HUES6 (cell line): ENCODE results near the gene MSI2.

Experiments used
- H3K27ac ChIP-seq: 2 replicates; pipeline ENCODE4 v1.7.0; 2013; ENCODE audit warnings: low read depth, mild to moderate bottlenecking, low read length, inconsistent platforms
- H3K27me3 ChIP-seq: 2 replicates; pipeline ENCODE4 v1.6.1; 2013; ENCODE audit warnings: low read length; ENCODE audit not compliant: control insufficient read depth, insufficient read depth
- H3K36me3 ChIP-seq: 2 replicates; pipeline ENCODE4 v1.6.1; 2013; ENCODE audit warnings: low read length; ENCODE audit not compliant: control insufficient read depth, insufficient read depth
- H3K4me1 ChIP-seq: 2 replicates; pipeline ENCODE4 v1.6.1; 2013; ENCODE audit warnings: low read length; ENCODE audit not compliant: control insufficient read depth, insufficient read depth
- H3K4me3 ChIP-seq: 2 replicates; pipeline ENCODE4 v1.5.1; 2013; ENCODE audit warnings: low read depth, low read length
- H3K9ac ChIP-seq: one replicate; pipeline ENCODE4 v1.6.1; 2013; ENCODE audit warnings: mild to moderate bottlenecking, low read length
- H3K9me3 ChIP-seq: 2 replicates; pipeline ENCODE4 v1.6.1; 2013; ENCODE audit warnings: low read depth, low read length; ENCODE audit not compliant: control insufficient read depth, insufficient read depth

The MSI2 gene

GRCh38 chr17:57653279-57653678, 397.0 kb downstream of the MSI2 start:
- Histone ChIP-seq H3K9me3 (no peaks in the 10 kb centered on the region), H3K4me1 (peaks cover 40% of the 10 kb centered on the region), H3K27me3 (no peaks in the 10 kb centered on the region), H3K36me3 (0 out of 2 replicates have a peak, but pooled peaks cover 5% of the 10 kb centered on the region), H3K4me3 (no peak overlapping the region), H3K27ac (no peak overlapping the region), H3K9ac (no peak overlapping the region)

- Histone ChIP-seq H3K4me1 (peaks cover 31% of the 10 kb centered on the region), H3K4me3 (no peak overlapping the region), H3K36me3 (0 out of 2 replicates have a peak, but pooled peaks cover 5% of the 10 kb centered on the region), H3K9ac (no peak overlapping the region), H3K27ac (no peak overlapping the region), H3K27me3 (no peaks in the 10 kb centered on the region), H3K9me3 (no peaks in the 10 kb centered on the region)
Observed at GRCh38 chr17:57654040-57654775, 397.9 kb downstream of the MSI2 start.

- Histone ChIP-seq H3K36me3 (0 out of 2 replicates have a peak, but pooled peaks cover 5% of the 10 kb centered on the region), H3K27ac (no peak overlapping the region), H3K9ac (no peak overlapping the region), H3K27me3 (no peaks in the 10 kb centered on the region), H3K9me3 (no peaks in the 10 kb centered on the region), H3K4me1 (peaks cover 23% of the 10 kb centered on the region), H3K4me3 (no peak overlapping the region)
Observed at GRCh38 chr17:57655553-57655952, 399.2 kb downstream of the MSI2 start.

- no peaks in the 10 kb centered on the region for H3K9me3 ChIP-seq
- no peaks in the 10 kb centered on the region for H3K27me3 ChIP-seq
- peaks cover 17% of the 10 kb centered on the region for H3K4me1 ChIP-seq
- 0 out of 2 replicates have a peak, but pooled peaks cover 5% of the 10 kb centered on the region for H3K36me3 ChIP-seq
- H3K4me3 ChIP-seq = no peak overlapping the region
- H3K9ac ChIP-seq = no peak overlapping the region
- H3K27ac ChIP-seq = no peak overlapping the region
Observed at GRCh38 chr17:57657211-57657610, 400.9 kb downstream of the MSI2 start.

GRCh38 chr17:57662041-57662440, 405.7 kb downstream of the MSI2 start:
- Histone ChIP-seq H3K9me3 (no peaks in the 10 kb centered on the region), H3K27me3 (no peaks in the 10 kb centered on the region), H3K36me3 (0 out of 2 replicates have a peak, but pooled peaks cover 5% of the 10 kb centered on the region), H3K9ac (no peak overlapping the region), H3K4me3 (peak overlapping the region; percentile 52; the same call in 1 of the 2 replicates), H3K4me1 (peaks cover 51% of the 10 kb centered on the region), H3K27ac (no peak overlapping the region)

- no peaks in the 10 kb centered on the region for H3K9me3 ChIP-seq
- 0 out of 2 replicates have a peak, but pooled peaks cover 4% of the 10 kb centered on the region for H3K36me3 ChIP-seq
- peaks cover 51% of the 10 kb centered on the region for H3K4me1 ChIP-seq
- H3K4me3 ChIP-seq = peak overlapping the region; percentile 52
- H3K27ac ChIP-seq = peak overlapping the region; percentile 61; the same call in 1 of the 2 replicates
- H3K27me3 ChIP-seq = no peaks in the 10 kb centered on the region
- H3K9ac ChIP-seq = peak overlapping the region; percentile 28
Observed at GRCh38 chr17:57662644-57663308, 406.5 kb downstream of the MSI2 start.

- no peaks in the 10 kb centered on the region for H3K9me3 ChIP-seq
- H3K27ac ChIP-seq = peak overlapping the region; percentile 61; the same call in 1 of the 2 replicates
- no peaks in the 10 kb centered on the region for H3K36me3 ChIP-seq
- H3K4me3 ChIP-seq = peak overlapping the region; percentile 15; the same call in 1 of the 2 replicates
- peaks cover 51% of the 10 kb centered on the region for H3K4me1 ChIP-seq
- H3K27me3 ChIP-seq = no peaks in the 10 kb centered on the region
- no peak overlapping the region for H3K9ac ChIP-seq
Observed at GRCh38 chr17:57663326-57664070, 407.2 kb downstream of the MSI2 start.

- H3K4me3 ChIP-seq = no peak overlapping the region
- H3K27ac ChIP-seq = no peak overlapping the region
- no peaks in the 10 kb centered on the region for H3K36me3 ChIP-seq
- H3K4me1 ChIP-seq = peaks cover 50% of the 10 kb centered on the region
- H3K27me3 ChIP-seq = no peaks in the 10 kb centered on the region
- no peaks in the 10 kb centered on the region for H3K9me3 ChIP-seq
- no peak overlapping the region for H3K9ac ChIP-seq
Observed at GRCh38 chr17:57665128-57665527, 408.8 kb downstream of the MSI2 start.

- Histone ChIP-seq H3K27ac (no peak overlapping the region), H3K36me3 (no peaks in the 10 kb centered on the region), H3K9me3 (no peaks in the 10 kb centered on the region), H3K27me3 (no peaks in the 10 kb centered on the region), H3K4me3 (no peak overlapping the region), H3K4me1 (peaks cover 44% of the 10 kb centered on the region), H3K9ac (no peak overlapping the region)
Observed at GRCh38 chr17:57665696-57666095, 409.4 kb downstream of the MSI2 start.

- Histone ChIP-seq H3K4me3 (no peak overlapping the region), H3K27ac (no peak overlapping the region), H3K27me3 (no peaks in the 10 kb centered on the region), H3K9ac (no peak overlapping the region), H3K4me1 (peaks cover 44% of the 10 kb centered on the region), H3K9me3 (no peaks in the 10 kb centered on the region), H3K36me3 (no peaks in the 10 kb centered on the region)
Observed at GRCh38 chr17:57666201-57666870, 410.0 kb downstream of the MSI2 start.
